ENCODE results near the gene MAN2A1.
A peak's percentile ranks its signal among the peaks of the same experiment; 100 is the strongest.

The MAN2A1 gene

GRCh38 chr5:109685916-109686315 is 3.8 kb upstream of the MAN2A1 start:
- DNase-seq, result no peak

- peak; percentile 35 for DNase-seq
Observed at GRCh38 chr5:109688630-109688969, 1.1 kb upstream of the MAN2A1 start.

GRCh38 chr5:109688970-109689739 is 572 bp upstream of the MAN2A1 start:
- peak; percentile 89 for DNase-seq

- peak; percentile 38 for DNase-seq
Observed at GRCh38 chr5:109690242-109690974, 681 bp downstream of the MAN2A1 start.

GRCh38 chr5:109690975-109691574 is 1.3 kb downstream of the MAN2A1 start:
- DNase-seq, result peak; percentile 55

GRCh38 chr5:109691996-109692395 is 2.3 kb downstream of the MAN2A1 start:
- no peak for DNase-seq

GRCh38 chr5:109692852-109693251 is 3.1 kb downstream of the MAN2A1 start:
- no peak for DNase-seq

- no peak for DNase-seq
Observed at GRCh38 chr5:109693535-109694400, 4.0 kb downstream of the MAN2A1 start.

- no peak for DNase-seq
Observed at GRCh38 chr5:109694451-109694891, 4.7 kb downstream of the MAN2A1 start.

- DNase-seq, result no peak
Observed at GRCh38 chr5:109695005-109695926, 5.5 kb downstream of the MAN2A1 start.

GRCh38 chr5:109697339-109697738 is 7.6 kb downstream of the MAN2A1 start:
- DNase-seq, result no peak

GRCh38 chr5:109700516-109701153 is 10.9 kb downstream of the MAN2A1 start:
- DNase-seq, result no peak

GRCh38 chr5:109701252-109701651 is 11.5 kb downstream of the MAN2A1 start:
- no peak for DNase-seq

- DNase-seq, result no peak
Observed at GRCh38 chr5:109701792-109702191, 12.1 kb downstream of the MAN2A1 start.

- DNase-seq, result no peak
Observed at GRCh38 chr5:109703166-109703565, 13.4 kb downstream of the MAN2A1 start.

- no peak for DNase-seq
Observed at GRCh38 chr5:109703829-109704228, 14.1 kb downstream of the MAN2A1 start.

GRCh38 chr5:109704282-109704952 is 14.7 kb downstream of the MAN2A1 start:
- no peak for DNase-seq

GRCh38 chr5:109705596-109705995 is 15.9 kb downstream of the MAN2A1 start:
- no peak for DNase-seq

- DNase-seq, result no peak
Observed at GRCh38 chr5:109706095-109706494, 16.4 kb downstream of the MAN2A1 start.

GRCh38 chr5:109707531-109707930 is 17.8 kb downstream of the MAN2A1 start:
- no peak for DNase-seq

GRCh38 chr5:109708813-109709212 is 19.1 kb downstream of the MAN2A1 start:
- no peak for DNase-seq
